HCT116 (cell line): ENCODE results near the gene B3GNT5.

Experiments
- CEBPB ChIP-seq: IDR thresholded peaks from 2 replicates; pipeline ENCODE4 v1.6.1; 2012; ENCODE audit warnings: low read depth
- ELF1 ChIP-seq: IDR thresholded peaks from 2 replicates; pipeline ENCODE4 v1.6.1; 2012; ENCODE audit warnings: low read depth, borderline replicate concordance
- EZH2 ChIP-seq: fragments of 200-600 bp; sonication (generic); IDR thresholded peaks from 2 replicates; pipeline ENCODE4 v1.6.1; 2017; ENCODE audit warnings: antibody characterized with exemption, mixed run types
- POLR2A ChIP-seq: IDR thresholded peaks from 2 replicates; pipeline ENCODE4 v1.7.0; 2011; ENCODE audit warnings: borderline replicate concordance; ENCODE audit not compliant: insufficient read depth, insufficient read length; ENCODE audit errors: extremely low read depth
- POLR2AphosphoS5 ChIP-seq: IDR thresholded peaks from 2 replicates; pipeline ENCODE4 v1.6.1; 2011; ENCODE audit warnings: mild to moderate bottlenecking, low read depth, low read length, moderate library complexity
- RAD21 ChIP-seq: IDR thresholded peaks from 2 replicates; pipeline ENCODE4 v1.6.1; 2012; ENCODE audit warnings: low read depth, mild to moderate bottlenecking
- SIN3A ChIP-seq: IDR thresholded peaks from 2 replicates; pipeline ENCODE4 v1.6.1; 2012; ENCODE audit warnings: low read depth
- SP1 ChIP-seq: IDR thresholded peaks from 2 replicates; pipeline ENCODE4 v1.6.1; 2012; ENCODE audit warnings: low read depth
- TF ChIP-seq, protein P1 (sequence below), 3 experiments: fragments of 200-600 bp in 1 of 3; sonication (generic) in 1 of 3; IDR thresholded peaks in 2 of 3; conservative IDR thresholded peaks in 1 of 3; 2 replicates each; pipeline ENCODE4 v1.5.1; 2012 to 2017; ENCODE audit warnings: low read depth in 2 of 3, low read length in 2 of 3, antibody characterized with exemption in 1 of 3, borderline replicate concordance in 1 of 3, control low read depth in 1 of 3, mild to moderate bottlenecking in 1 of 3, mixed read lengths in 1 of 3, mixed run types in 1 of 3, moderate library complexity in 1 of 3; ENCODE audit not compliant: insufficient read depth in 1 of 3
- TF ChIP-seq, protein P2 (sequence below): IDR thresholded peaks from 2 replicates; pipeline ENCODE4 v1.6.1; 2012

DNA sequence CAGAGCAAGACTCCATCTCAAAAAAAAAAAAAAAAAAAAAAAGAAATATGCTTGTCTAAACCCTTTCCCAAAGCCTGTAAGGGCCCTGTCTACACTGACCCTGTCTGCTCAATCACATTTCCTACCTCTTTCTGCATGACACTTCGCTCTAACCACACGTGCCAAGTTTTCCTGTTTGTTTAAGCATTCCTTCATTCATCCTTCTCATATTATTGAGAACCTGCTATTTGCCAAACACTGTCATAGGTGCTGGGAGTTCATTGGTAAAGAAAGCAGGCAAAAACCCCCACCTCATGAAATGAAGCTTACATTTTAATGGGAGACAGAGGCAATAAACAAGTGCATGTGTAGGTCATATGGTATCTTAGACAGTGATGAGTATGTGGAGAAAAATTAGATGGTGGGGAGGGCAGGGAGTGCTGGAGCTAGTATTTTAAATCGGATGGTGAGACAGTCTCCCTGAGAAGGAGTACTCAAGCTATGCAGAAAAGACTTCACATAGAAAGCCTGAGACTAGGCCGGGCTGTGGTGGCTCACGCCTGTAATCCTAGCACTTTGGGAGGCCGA is 48.0 kb downstream of the B3GNT5 start:
- TF ChIP-seq POLR2A (no peak), SIN3A (no peak), POLR2AphosphoS5 (no peak), CEBPB (no peak), SP1 (no peak), RAD21 (no peak), ELF1 (no peak), EZH2 (no peak)
- TF ChIP-seq, protein P1, sequence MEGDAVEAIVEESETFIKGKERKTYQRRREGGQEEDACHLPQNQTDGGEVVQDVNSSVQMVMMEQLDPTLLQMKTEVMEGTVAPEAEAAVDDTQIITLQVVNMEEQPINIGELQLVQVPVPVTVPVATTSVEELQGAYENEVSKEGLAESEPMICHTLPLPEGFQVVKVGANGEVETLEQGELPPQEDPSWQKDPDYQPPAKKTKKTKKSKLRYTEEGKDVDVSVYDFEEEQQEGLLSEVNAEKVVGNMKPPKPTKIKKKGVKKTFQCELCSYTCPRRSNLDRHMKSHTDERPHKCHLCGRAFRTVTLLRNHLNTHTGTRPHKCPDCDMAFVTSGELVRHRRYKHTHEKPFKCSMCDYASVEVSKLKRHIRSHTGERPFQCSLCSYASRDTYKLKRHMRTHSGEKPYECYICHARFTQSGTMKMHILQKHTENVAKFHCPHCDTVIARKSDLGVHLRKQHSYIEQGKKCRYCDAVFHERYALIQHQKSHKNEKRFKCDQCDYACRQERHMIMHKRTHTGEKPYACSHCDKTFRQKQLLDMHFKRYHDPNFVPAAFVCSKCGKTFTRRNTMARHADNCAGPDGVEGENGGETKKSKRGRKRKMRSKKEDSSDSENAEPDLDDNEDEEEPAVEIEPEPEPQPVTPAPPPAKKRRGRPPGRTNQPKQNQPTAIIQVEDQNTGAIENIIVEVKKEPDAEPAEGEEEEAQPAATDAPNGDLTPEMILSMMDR (IDR thresholded peaks at IDR 0.05 in 2 of 3, conservative IDR thresholded peaks at IDR 0.05 in 1 of 3; ENCODE audit: borderline replicate concordance in 1 of 3, insufficient read depth in 1 of 3, low read depth in 2 of 3, low read length in 2 of 3): no peak
- TF ChIP-seq, protein P2, sequence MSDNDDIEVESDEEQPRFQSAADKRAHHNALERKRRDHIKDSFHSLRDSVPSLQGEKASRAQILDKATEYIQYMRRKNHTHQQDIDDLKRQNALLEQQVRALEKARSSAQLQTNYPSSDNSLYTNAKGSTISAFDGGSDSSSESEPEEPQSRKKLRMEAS: no peak
